ENCODE results near the gene FAM221B. TPM values are rescaled to one million over a fixed set of nuclear protein-coding genes. Genes with fewer than 3 reads are reported as not detected.
A peak's percentile ranks its signal among the peaks of the same experiment; 100 is the strongest.

Gene FAM221B
- total and polyA plus RNA-seq, 5 donors from 2014 or later: 0.03 TPM; not detected in 4

GRCh38 chr9:35856882-35857281 lies 28.4 kb upstream of the FAM221B start:
- H3K27me3 ChIP-seq (ENCODE audit: control insufficient read depth, insufficient read depth, low read length): peaks cover 8% of the 10 kb centered on the region
- no peak overlapping the region for H3K4me3 ChIP-seq (ENCODE audit: low read depth, low read length)
- peaks cover 0 to 3% (median 0%) of the 10 kb centered on the region in 4 donors for H3K4me1 Mint-ChIP-seq
- DNase-seq: no peak
- H3K27ac Mint-ChIP-seq: no peak overlapping the region
- no peaks in the 10 kb centered on the region for H3K9me3 Mint-ChIP-seq
- no peak for ATAC-seq (ENCODE audit: low read depth in 2 of 2)
- H3K27me3 Mint-ChIP-seq: peaks cover 18% of the 10 kb centered on the region
- H3K4me1 ChIP-seq (ENCODE audit: control insufficient read depth, insufficient read depth, low read length, poor library complexity, severe bottlenecking): no peaks in the 10 kb centered on the region
- no peak overlapping the region for H3K27ac ChIP-seq (ENCODE audit: insufficient read depth, low read length, poor library complexity, severe bottlenecking)
- H3K4me3 Mint-ChIP-seq: no peak overlapping the region
- H3K9me3 ChIP-seq (ENCODE audit: control insufficient read depth in 2 of 2, low read length in 2 of 2): no peaks in the 10 kb centered on the region
- H3K36me3 ChIP-seq (ENCODE audit: control insufficient read depth, insufficient read depth, low read length): no peaks in the 10 kb centered on the region
- no peaks in the 10 kb centered on the region for H3K36me3 Mint-ChIP-seq

GRCh38 chr9:35856206-35856605 lies 27.7 kb upstream of the FAM221B start:
- no peak overlapping the region for H3K4me3 Mint-ChIP-seq
- no peak for DNase-seq
- no peaks in the 10 kb centered on the region for H3K36me3 Mint-ChIP-seq

GRCh38 chr9:35854091-35854762 lies 25.7 kb upstream of the FAM221B start:
- Mint-ChIP-seq H3K9me3 (no peaks in the 10 kb centered on the region), H3K4me3 (no peak overlapping the region), H3K27ac (no peak overlapping the region), H3K36me3 (no peaks in the 10 kb centered on the region), H3K27me3 (peaks cover 11% of the 10 kb centered on the region), H3K4me1 (peaks cover 0 to 3% (median 1%) of the 10 kb centered on the region in 4 donors)
- Histone ChIP-seq H3K9me3 (ENCODE audit: control insufficient read depth in 2 of 2, low read length in 2 of 2) (no peaks in the 10 kb centered on the region), H3K27me3 (ENCODE audit: control insufficient read depth, insufficient read depth, low read length) (peaks cover 5% of the 10 kb centered on the region), H3K36me3 (ENCODE audit: control insufficient read depth, insufficient read depth, low read length) (no peaks in the 10 kb centered on the region), H3K4me3 (ENCODE audit: low read depth, low read length) (no peak overlapping the region), H3K4me1 (ENCODE audit: control insufficient read depth, insufficient read depth, low read length, poor library complexity, severe bottlenecking) (no peaks in the 10 kb centered on the region), H3K27ac (ENCODE audit: insufficient read depth, low read length, poor library complexity, severe bottlenecking) (no peak overlapping the region)
- ATAC-seq (ENCODE audit: low read depth in 2 of 2) (no peak), DNase-seq (no peak)

More at GRCh38 chr9:35856206-35856605, 27.7 kb upstream of the FAM221B start:
- Mint-ChIP-seq H3K27ac (peak overlapping the region in 1 of 3 donors; percentile 4), H3K4me1 (peaks cover 0 to 3% (median 0%) of the 10 kb centered on the region in 4 donors), H3K27me3 (peaks cover 14% of the 10 kb centered on the region), H3K9me3 (no peaks in the 10 kb centered on the region)
- Histone ChIP-seq H3K27me3 (ENCODE audit: control insufficient read depth, insufficient read depth, low read length) (peaks cover 7% of the 10 kb centered on the region), H3K4me3 (ENCODE audit: low read depth, low read length) (no peak overlapping the region), H3K4me1 (ENCODE audit: control insufficient read depth, insufficient read depth, low read length, poor library complexity, severe bottlenecking) (no peaks in the 10 kb centered on the region), H3K36me3 (ENCODE audit: control insufficient read depth, insufficient read depth, low read length) (no peaks in the 10 kb centered on the region), H3K27ac (ENCODE audit: insufficient read depth, low read length, poor library complexity, severe bottlenecking) (no peak overlapping the region), H3K9me3 (ENCODE audit: control insufficient read depth in 2 of 2, low read length in 2 of 2) (no peaks in the 10 kb centered on the region)
- no peak for ATAC-seq (ENCODE audit: low read depth in 2 of 2)

GRCh38 chr9:35852876-35853865 lies 24.6 kb upstream of the FAM221B start:
- no peaks in the 10 kb centered on the region for H3K9me3 ChIP-seq (ENCODE audit: control insufficient read depth in 2 of 2, low read length in 2 of 2)
- H3K4me1 Mint-ChIP-seq: peaks cover 0 to 3% (median 1%) of the 10 kb centered on the region in 4 donors
- H3K27me3 Mint-ChIP-seq: peaks cover 11% of the 10 kb centered on the region
- H3K36me3 Mint-ChIP-seq: peaks cover under 1% of the 10 kb centered on the region
- H3K27ac Mint-ChIP-seq: peak overlapping the region in 1 of 3 donors; percentile 15
- no peaks in the 10 kb centered on the region for H3K36me3 ChIP-seq (ENCODE audit: control insufficient read depth, insufficient read depth, low read length)
- H3K9me3 Mint-ChIP-seq: no peaks in the 10 kb centered on the region
- H3K4me3 Mint-ChIP-seq: no peak overlapping the region
- H3K27me3 ChIP-seq (ENCODE audit: control insufficient read depth, insufficient read depth, low read length): peaks cover 5% of the 10 kb centered on the region
- ATAC-seq (ENCODE audit: low read depth in 2 of 2) (no peak), DNase-seq (no peak)
- no peak overlapping the region for H3K27ac ChIP-seq (ENCODE audit: insufficient read depth, low read length, poor library complexity, severe bottlenecking)
- H3K4me1 ChIP-seq (ENCODE audit: control insufficient read depth, insufficient read depth, low read length, poor library complexity, severe bottlenecking): no peaks in the 10 kb centered on the region
- H3K4me3 ChIP-seq (ENCODE audit: low read depth, low read length): no peak overlapping the region

- H3K4me3 Mint-ChIP-seq: no peak overlapping the region
- H3K36me3 Mint-ChIP-seq: peaks cover 9% of the 10 kb centered on the region
- no peak for ATAC-seq (ENCODE audit: low read depth in 2 of 2)
- H3K9me3 Mint-ChIP-seq: no peaks in the 10 kb centered on the region
- Histone ChIP-seq H3K27ac (ENCODE audit: insufficient read depth, low read length, poor library complexity, severe bottlenecking) (no peak overlapping the region), H3K36me3 (ENCODE audit: control insufficient read depth, insufficient read depth, low read length) (no peaks in the 10 kb centered on the region), H3K9me3 (ENCODE audit: control insufficient read depth in 2 of 2, low read length in 2 of 2) (no peaks in the 10 kb centered on the region), H3K27me3 (ENCODE audit: control insufficient read depth, insufficient read depth, low read length) (peaks cover 5% of the 10 kb centered on the region), H3K4me1 (ENCODE audit: control insufficient read depth, insufficient read depth, low read length, poor library complexity, severe bottlenecking) (no peaks in the 10 kb centered on the region), H3K4me3 (ENCODE audit: low read depth, low read length) (no peak overlapping the region)
- peaks cover 11% of the 10 kb centered on the region for H3K27me3 Mint-ChIP-seq
- H3K4me1 Mint-ChIP-seq: peaks cover 0 to 3% (median under 1%) of the 10 kb centered on the region in 4 donors
- no peak for DNase-seq
- H3K27ac Mint-ChIP-seq: no peak overlapping the region
Observed at GRCh38 chr9:35852267-35852815, 23.8 kb upstream of the FAM221B start.

GRCh38 chr9:35847792-35848572 lies 19.4 kb upstream of the FAM221B start:
- peak; percentile 41 to 61 for ATAC-seq (ENCODE audit: low read depth in 2 of 2)
- peaks cover 0 to 22% (median 21%) of the 10 kb centered on the region in 4 donors for H3K4me1 Mint-ChIP-seq
- Histone ChIP-seq H3K27me3 (ENCODE audit: control insufficient read depth, insufficient read depth, low read length) (peaks cover 5% of the 10 kb centered on the region), H3K9me3 (ENCODE audit: control insufficient read depth in 2 of 2, low read length in 2 of 2) (no peaks in the 10 kb centered on the region), H3K27ac (ENCODE audit: insufficient read depth, low read length, poor library complexity, severe bottlenecking) (no peak overlapping the region), H3K36me3 (ENCODE audit: control insufficient read depth, insufficient read depth, low read length) (no peaks in the 10 kb centered on the region), H3K4me1 (ENCODE audit: control insufficient read depth, insufficient read depth, low read length, poor library complexity, severe bottlenecking) (no peaks in the 10 kb centered on the region), H3K4me3 (ENCODE audit: low read depth, low read length) (no peak overlapping the region)
- no peaks in the 10 kb centered on the region for H3K27me3 Mint-ChIP-seq
- H3K9me3 Mint-ChIP-seq: no peaks in the 10 kb centered on the region
- peak overlapping the region in 1 of 3 donors; percentile 57 for H3K27ac Mint-ChIP-seq
- no peak overlapping the region for H3K4me3 Mint-ChIP-seq
- peak in 1 of 3 donors; percentile 39 for DNase-seq
- H3K36me3 Mint-ChIP-seq: peaks cover 14% of the 10 kb centered on the region
